ENCODE results near the gene CAMP.
"Not testable (repeated sequence)": the region's sequence is repeated elsewhere in the genome, so short reads cannot be mapped to it uniquely, and the experiment has no call there.

The CAMP gene

GRCh38 chr3:48202632-48203031, 20.7 kb upstream of the CAMP start:
- DNase-seq (ENCODE audit: low read depth in 1 of 2, low spot score in 1 of 2) = no peak
- Histone ChIP-seq H3K4me3 (replicated peaks; ENCODE audit: insufficient read depth, low read length) (no peak overlapping the region), H3K27me3 (ENCODE audit: insufficient read depth, poor library complexity, severe bottlenecking) (no peaks in the 10 kb centered on the region), H3K27ac (replicated peaks) (no peak overlapping the region)
- no peak for TF ChIP-seq REST (IDR thresholded peaks at IDR 0.05; ENCODE audit: insufficient replicate concordance, low read depth)
- no peak for TF ChIP-seq CTCF (IDR thresholded peaks at IDR 0.05; ENCODE audit: insufficient read depth, low read length)
- no peak for TF ChIP-seq POLR2AphosphoS5 (IDR thresholded peaks at IDR 0.05; ENCODE audit: low read depth)
- TF ChIP-seq GABPA (IDR thresholded peaks at IDR 0.05; ENCODE audit: low read depth) = no peak
- TF ChIP-seq SPI1 (IDR thresholded peaks at IDR 0.05; ENCODE audit: borderline replicate concordance, low read depth) = no peak

- Histone ChIP-seq H3K27ac (replicated peaks) (no peak overlapping the region), H3K27me3 (ENCODE audit: insufficient read depth, poor library complexity, severe bottlenecking) (no peaks in the 10 kb centered on the region), H3K4me3 (replicated peaks; ENCODE audit: insufficient read depth, low read length) (no peak overlapping the region)
- no peak for DNase-seq (ENCODE audit: low read depth in 1 of 2, low spot score in 1 of 2)
- TF ChIP-seq SPI1 (IDR thresholded peaks at IDR 0.05; ENCODE audit: borderline replicate concordance, low read depth) (no peak), GABPA (IDR thresholded peaks at IDR 0.05; ENCODE audit: low read depth) (no peak), CTCF (IDR thresholded peaks at IDR 0.05; ENCODE audit: insufficient read depth, low read length) (no peak), POLR2AphosphoS5 (IDR thresholded peaks at IDR 0.05; ENCODE audit: low read depth) (no peak), REST (IDR thresholded peaks at IDR 0.05; ENCODE audit: insufficient replicate concordance, low read depth) (no peak)
Observed at GRCh38 chr3:48208076-48208475, 15.2 kb upstream of the CAMP start.

GRCh38 chr3:48209445-48209844, 13.8 kb upstream of the CAMP start:
- no peaks in the 10 kb centered on the region for H3K27me3 ChIP-seq (ENCODE audit: insufficient read depth, poor library complexity, severe bottlenecking)
- no peak for DNase-seq (ENCODE audit: low read depth in 1 of 2, low spot score in 1 of 2)
- TF ChIP-seq SPI1 (IDR thresholded peaks at IDR 0.05; ENCODE audit: borderline replicate concordance, low read depth) = no peak
- TF ChIP-seq CTCF (IDR thresholded peaks at IDR 0.05; ENCODE audit: insufficient read depth, low read length) = no peak
- TF ChIP-seq REST (IDR thresholded peaks at IDR 0.05; ENCODE audit: insufficient replicate concordance, low read depth) = no peak
- TF ChIP-seq GABPA (IDR thresholded peaks at IDR 0.05; ENCODE audit: low read depth) = no peak
- TF ChIP-seq POLR2AphosphoS5 (IDR thresholded peaks at IDR 0.05; ENCODE audit: low read depth) = no peak
- no peak overlapping the region for H3K4me3 ChIP-seq (replicated peaks; ENCODE audit: insufficient read depth, low read length)
- H3K27ac ChIP-seq (replicated peaks) = no peak overlapping the region

- DNase-seq (ENCODE audit: low read depth in 1 of 2, low spot score in 1 of 2); H3K27ac ChIP-seq (replicated peaks); H3K4me3 ChIP-seq (replicated peaks; ENCODE audit: insufficient read depth, low read length); H3K27me3 ChIP-seq (ENCODE audit: insufficient read depth, poor library complexity, severe bottlenecking): not testable (repeated sequence)
Observed at GRCh38 chr3:48210534-48210933, 12.8 kb upstream of the CAMP start.

GRCh38 chr3:48211776-48212175, 11.5 kb upstream of the CAMP start:
- not testable (repeated sequence) for H3K27ac ChIP-seq (replicated peaks); H3K27me3 ChIP-seq (ENCODE audit: insufficient read depth, poor library complexity, severe bottlenecking); H3K4me3 ChIP-seq (replicated peaks; ENCODE audit: insufficient read depth, low read length); DNase-seq (ENCODE audit: low read depth in 1 of 2, low spot score in 1 of 2)

Measured in HL-60 (cell line).